H1 (cell line): ENCODE measurements around the gene CTNND2. TPM values are rescaled to one million over a fixed set of nuclear protein-coding genes. Genes with fewer than 3 reads are reported as not detected.

Experiments
- CTCF ChIA-PET: fragments of 300-600 bp; sonication (Branson Sonifier 250); formaldehyde crosslinking; loops from one replicate; lab custom pipeline; 2021; ENCODE audit not compliant: partially characterized antibody; lab: Charles Lee
- POLR2A ChIA-PET: fragments of 300-600 bp; sonication (Branson Sonifier 250); formaldehyde crosslinking; loops from one replicate; lab custom pipeline; 2021; ENCODE audit warnings: inconsistent platforms; ENCODE audit not compliant: partially characterized antibody; lab: Charles Lee
- DNase-seq, 2 experiments: peaks; one replicate each; pipeline versions ENCODE4 v3.0.0 to v3.0.0-alpha.2; 2010 to 2022; ENCODE audit warnings: low spot score in 2 of 2, low read depth in 1 of 2, mixed read lengths in 1 of 2
- FAIRE-seq: peaks from 2 replicates; lab custom pipeline; 2011; peaks lifted over from hg19 to GRCh38; lab: Jason Lieb, UNC
- H2AFZ ChIP-seq: 2 replicates; pipeline ENCODE4 v1.8.1; 2012; ENCODE audit warnings: low read length, inconsistent platforms
- H2AK5ac ChIP-seq: 2 replicates; pipeline ENCODE4 v1.6.1; 2013; ENCODE audit warnings: low read depth, low read length
- H2BK120ac ChIP-seq: replicated peaks from 2 replicates; pipeline ENCODE3; 2013; ENCODE audit warnings: low read depth, low read length, inconsistent platforms
- H2BK12ac ChIP-seq: 2 replicates; pipeline ENCODE4 v1.6.1; 2013; ENCODE audit warnings: low read depth, low read length
- H2BK15ac ChIP-seq: 2 replicates; pipeline ENCODE4 v1.6.1; 2013; ENCODE audit warnings: low read length
- H2BK20ac ChIP-seq: 2 replicates; pipeline ENCODE4 v1.6.1; 2013; ENCODE audit warnings: low read length
- H2BK5ac ChIP-seq: 2 replicates; pipeline ENCODE4 v1.6.1; 2013; ENCODE audit warnings: low read depth, low read length
- H3K14ac ChIP-seq: 2 replicates; pipeline ENCODE4 v1.6.1; 2013; ENCODE audit warnings: inconsistent platforms; ENCODE audit not compliant: insufficient read length
- H3K18ac ChIP-seq: 2 replicates; pipeline ENCODE4 v1.6.1; 2013; ENCODE audit warnings: low read length; ENCODE audit errors: extremely low read depth
- H3K23ac ChIP-seq: 2 replicates; pipeline ENCODE4 v1.6.1; 2013; ENCODE audit warnings: inconsistent platforms; ENCODE audit not compliant: insufficient read length
- H3K23me2 ChIP-seq: 2 replicates; pipeline ENCODE4 v1.6.1; 2013; ENCODE audit warnings: low read depth, low read length
- H3K27ac ChIP-seq: 2 replicates; pipeline ENCODE4 v1.6.1; 2011; ENCODE audit warnings: low read depth, low read length, inconsistent platforms
- H3K27me3 ChIP-seq, 4 experiments: replicated peaks in 1 of 4; 1 replicate in 1 of 4; 2 replicates in 3 of 4; pipeline versions ENCODE4 v1.6.1 to v1.8.1; 2011 to 2013; ENCODE audit warnings: low read length in 3 of 4, mild to moderate bottlenecking in 3 of 4, inconsistent platforms in 2 of 4, mixed read lengths in 2 of 4, moderate library complexity in 1 of 4; ENCODE audit not compliant: control insufficient read depth in 3 of 4, insufficient read depth in 3 of 4; ENCODE audit errors: extremely low read depth in 1 of 4
- H3K36me3 ChIP-seq, 4 experiments: 2 replicates each; pipeline versions ENCODE4 v1.6.1 to v1.8.1; 2011 to 2013; ENCODE audit warnings: mild to moderate bottlenecking in 4 of 4, low read length in 3 of 4, moderate library complexity in 2 of 4, control low read depth in 1 of 4, inconsistent platforms in 1 of 4; ENCODE audit not compliant: insufficient read depth in 4 of 4, control insufficient read depth in 2 of 4
- H3K4ac ChIP-seq: replicated peaks from 2 replicates; pipeline ENCODE3; 2013; ENCODE audit warnings: low read length, low read depth, mixed read lengths, inconsistent platforms; ENCODE audit not compliant: insufficient read length
- H3K4me1 ChIP-seq, 4 experiments: replicated peaks in 1 of 4; 1 replicate in 1 of 4; 2 replicates in 3 of 4; pipeline versions ENCODE4 v1.6.1 to v1.8.1; 2011 to 2013; ENCODE audit warnings: low read length in 3 of 4, inconsistent platforms in 2 of 4, mixed read lengths in 1 of 4; ENCODE audit not compliant: insufficient read depth in 4 of 4, control insufficient read depth in 3 of 4
- H3K4me2 ChIP-seq, 2 experiments: 2 replicates each; pipeline versions ENCODE4 v1.6.1 to v1.8.1; 2011 to 2013; ENCODE audit warnings: low read depth in 2 of 2, low read length in 2 of 2, control low read depth in 1 of 2, inconsistent platforms in 1 of 2, mild to moderate bottlenecking in 1 of 2; ENCODE audit not compliant: insufficient read depth in 1 of 2
- H3K4me3 ChIP-seq, 4 experiments: fragments of 200-600, 300-600 bp in 1 of 4; sonication (generic), shearing (Covaris generic), sonication (Bioruptor Twin) in 1 of 4; 2 replicates each; pipeline versions ENCODE4 v1.5.1 to v1.8.1; 2011 to 2016; ENCODE audit warnings: low read length in 4 of 4, low read depth in 3 of 4, control low read depth in 2 of 4, inconsistent platforms in 2 of 4, mild to moderate bottlenecking in 2 of 4, mixed read lengths in 1 of 4, moderate library complexity in 1 of 4; ENCODE audit not compliant: insufficient read depth in 2 of 4; ENCODE audit errors: extremely low read depth in 1 of 4
- H3K56ac ChIP-seq: replicated peaks from 2 replicates; pipeline ENCODE3; 2013; ENCODE audit warnings: low read depth, mild to moderate bottlenecking, mixed read lengths, low read length, inconsistent platforms; ENCODE audit not compliant: insufficient read length
- H3K79me1 ChIP-seq: 2 replicates; pipeline ENCODE4 v1.6.1; 2013; ENCODE audit warnings: low read depth, low read length, control low read depth
- H3K79me2 ChIP-seq, 2 experiments: 2 replicates each; pipeline versions ENCODE4 v1.6.1 to v1.8.1; 2012 to 2013; ENCODE audit warnings: low read length in 2 of 2, mild to moderate bottlenecking in 2 of 2, inconsistent platforms in 1 of 2; ENCODE audit not compliant: insufficient read depth in 2 of 2, control insufficient read depth in 1 of 2
- H3K9ac ChIP-seq, 4 experiments: replicated peaks in 1 of 4; 1 replicate in 1 of 4; 2 replicates in 3 of 4; pipeline versions ENCODE4 v1.6.1 to v1.8.1; 2011 to 2013; ENCODE audit warnings: low read depth in 3 of 4, low read length in 3 of 4, control low read depth in 2 of 4, mild to moderate bottlenecking in 2 of 4, moderate library complexity in 2 of 4, inconsistent platforms in 1 of 4; ENCODE audit errors: extremely low read depth in 1 of 4
- H3K9me3 ChIP-seq, 2 experiments: 2 replicates each; pipeline versions ENCODE4 v1.6.1 to v1.8.1; 2012 to 2013; ENCODE audit warnings: mild to moderate bottlenecking in 2 of 2, moderate library complexity in 2 of 2, control low read depth in 1 of 2, inconsistent platforms in 1 of 2, low read depth in 1 of 2, low read length in 1 of 2, mixed read lengths in 1 of 2; ENCODE audit not compliant: insufficient read depth in 2 of 2
- H4K20me1 ChIP-seq, 2 experiments: replicated peaks in 1 of 2; 2 replicates each; pipeline versions ENCODE3 to v1.8.1; 2011 to 2013; ENCODE audit warnings: inconsistent platforms in 2 of 2, low read length in 2 of 2, mild to moderate bottlenecking in 1 of 2; ENCODE audit not compliant: insufficient read depth in 2 of 2, control insufficient read depth in 1 of 2
- H4K5ac ChIP-seq: 2 replicates; pipeline ENCODE4 v1.6.1; 2013; ENCODE audit warnings: low read length, low read depth, mixed read lengths, inconsistent platforms; ENCODE audit not compliant: insufficient read length
- H4K8ac ChIP-seq: 2 replicates; pipeline ENCODE4 v1.8.0; 2013; ENCODE audit warnings: mild to moderate bottlenecking, moderate library complexity, low read length, inconsistent platforms; ENCODE audit not compliant: insufficient read depth; ENCODE audit errors: extremely low read depth
- H4K91ac ChIP-seq: replicated peaks from 2 replicates; pipeline ENCODE3; 2013; ENCODE audit warnings: low read length, mixed read lengths, inconsistent platforms; ENCODE audit not compliant: insufficient read length
- BCL11A ChIP-seq, 2 experiments: IDR thresholded peaks; one replicate each; pipeline ENCODE4 v1.6.1; 2011; ENCODE audit warnings: low read depth in 2 of 2, low read length in 2 of 2, mild to moderate bottlenecking in 2 of 2
- CBX5 ChIP-seq: fragments of 300-800, 300-1000 bp; sonication (generic); IDR thresholded peaks from 2 replicates; pipeline ENCODE4 v1.7.1; 2016; ENCODE audit warnings: antibody characterized with exemption, low read length, low read depth
- CHD1 ChIP-seq: IDR thresholded peaks from 2 replicates; pipeline ENCODE4 v1.6.1; 2012; ENCODE audit warnings: low read depth, low read length, improper control_type of control experiment
- CHD2 ChIP-seq: IDR thresholded peaks from 2 replicates; pipeline ENCODE4 v1.6.1; 2012; ENCODE audit warnings: low read length, improper control_type of control experiment
- EP300 ChIP-seq, 2 experiments: IDR thresholded peaks; 1 replicate in 1 of 2; 2 replicates in 1 of 2; pipeline ENCODE4 v1.6.1; 2011 to 2012; ENCODE audit warnings: low read depth in 2 of 2, low read length in 2 of 2, mild to moderate bottlenecking in 2 of 2, borderline replicate concordance in 1 of 2, inconsistent platforms in 1 of 2, moderate library complexity in 1 of 2
- FOSL1 ChIP-seq: IDR thresholded peaks from 2 replicates; pipeline ENCODE4 v1.6.1; 2011; ENCODE audit warnings: mild to moderate bottlenecking, low read depth, low read length, moderate library complexity; ENCODE audit not compliant: insufficient read depth
- MAFK ChIP-seq: IDR thresholded peaks from 2 replicates; pipeline ENCODE4 v1.6.1; 2012; ENCODE audit warnings: low read depth, mild to moderate bottlenecking, improper control_type of control experiment, low read length
- NANOG ChIP-seq: IDR thresholded peaks from 2 replicates; pipeline ENCODE4 v1.6.1; 2011; ENCODE audit warnings: low read length, low read depth, mild to moderate bottlenecking, inconsistent platforms; ENCODE audit not compliant: insufficient read depth, poor library complexity, severe bottlenecking
- POU5F1 ChIP-seq: IDR thresholded peaks from 2 replicates; pipeline ENCODE4 v1.6.1; 2011; ENCODE audit warnings: low read depth, mild to moderate bottlenecking, low read length, moderate library complexity
- SIX5 ChIP-seq: IDR thresholded peaks from 2 replicates; pipeline ENCODE4 v1.6.1; 2011; ENCODE audit warnings: mild to moderate bottlenecking, low read depth, low read length
- TBP ChIP-seq: IDR thresholded peaks from 2 replicates; pipeline ENCODE4 v1.6.1; 2011; ENCODE audit warnings: low read depth, low read length, improper control_type of control experiment
- TEAD4 ChIP-seq: IDR thresholded peaks from 2 replicates; pipeline ENCODE4 v1.6.1; 2012; ENCODE audit warnings: low read depth, low read length, inconsistent platforms, mixed read lengths
- WGBS, 2 experiments: shearing (Covaris generic) in 1 of 2; methylation state at CpG; one replicate each; pipeline versions ENCODE4 v1.1.6 to v1.1.7; 2013 to 2015; ENCODE audit warnings: low lambda C conversion rate in 2 of 2, mixed read lengths in 2 of 2, inconsistent platforms in 1 of 2, low coverage in 1 of 2, missing lambda C conversion rate in 1 of 2; ENCODE audit not compliant: insufficient replicate concordance in 2 of 2, insufficient coverage in 1 of 2, insufficient read length in 1 of 2; ENCODE audit errors: extremely low coverage in 1 of 2, missing lambda C conversion rate in 1 of 2; 5-methylcytosine and 5-hydroxymethylcytosine counted together
- polyA plus RNA-seq, 7 experiments: library from polyadenylated mRNA; depleted of rRNA in 3 of 7; stranded (reverse) in 5 of 7; unstranded in 2 of 7; fragments of >200 nt in 5 of 7; fragments of 200-250 nt in 2 of 7; gene quantifications; 1 replicate in 5 of 7; 2 replicates in 1 of 7; 4 replicates in 1 of 7; pipeline versions ENCODE4 v1.2.1 to v1.2.3, GENCODE V29; 2011 to 2013; ENCODE audit warnings: missing spikeins in 2 of 7, mixed read lengths in 2 of 7
- total RNA-seq: library from RNA; stranded (reverse); fragmentation: NEBNext Ultra II Directional; extraction: Animal tissue kit (Norgen Biotek cat#: 25700); gene quantifications from 2 replicates; pipeline ENCODE4 v1.2.1, GENCODE V29; 2021

CTNND2 gene
- total and polyA plus RNA-seq, 2 of the 8 experiments (the other 6 are each of a cell fraction or from before 2014, with no cell fraction given): 7.4 to 14.2 TPM

DNA sequence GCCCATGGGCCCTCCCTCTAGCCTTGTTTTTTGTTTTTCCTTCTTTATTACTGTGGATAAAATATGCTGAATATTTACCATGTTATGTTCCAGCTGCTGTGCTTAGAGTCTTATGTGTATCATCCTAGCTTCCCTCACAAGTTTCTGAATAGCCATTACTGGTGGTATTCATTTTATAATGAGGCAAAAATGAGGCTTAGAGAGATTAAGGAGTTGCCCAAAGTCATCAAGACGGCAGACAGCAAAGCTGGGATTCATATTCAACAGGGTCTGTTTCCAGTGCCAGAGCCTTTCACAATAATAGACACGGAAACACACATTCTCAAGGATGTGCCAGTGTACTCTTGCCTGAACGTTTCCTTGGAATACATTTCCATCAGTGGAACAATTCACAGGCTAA, 258.1 kb downstream of the CTNND2 start:
- Histone ChIP-seq H4K20me1 (no peaks in the 10 kb centered on the region), H4K5ac (no peak overlapping the region), H3K23me2 (no peaks in the 10 kb centered on the region), H3K14ac (no peak overlapping the region), H3K4me3 (no peak overlapping the region), H3K36me3 (no peaks in the 10 kb centered on the region), H3K23ac (no peak overlapping the region), H2AK5ac (no peak overlapping the region), H3K79me2 (no peaks in the 10 kb centered on the region), H3K18ac (no peak overlapping the region), H3K4me2 (no peak overlapping the region), H2BK20ac (no peak overlapping the region), H3K9ac (no peak overlapping the region), H3K56ac (no peak overlapping the region), H3K27ac (no peak overlapping the region), H3K9me3 (peaks cover 3 to 4% of the 10 kb centered on the region in 2 experiments; a peak in 1 of 4 replicates), H3K27me3 (no peaks in the 10 kb centered on the region), H3K4ac (no peak overlapping the region), H2BK15ac (no peak overlapping the region), H4K8ac (no peak overlapping the region), H3K4me1 (no peaks in the 10 kb centered on the region), H3K79me1 (no peaks in the 10 kb centered on the region), H2BK12ac (no peak overlapping the region), H2AFZ (no peak overlapping the region), H2BK120ac (no peak overlapping the region), H4K91ac (no peak overlapping the region), H2BK5ac (no peak overlapping the region)
- CTCF ChIA-PET: no interaction called here
- DNase-seq (no peak), FAIRE-seq (no peak)
- WGBS, 2 experiments: 89% methylated on average over 3 of the region's 3 CpGs; no CpG with 5 or more reads in 1 of the 2 experiments
- POLR2A ChIA-PET: no interaction called here
- TF ChIP-seq CHD2: no peak
- no peak for TF ChIP-seq NANOG
- TF ChIP-seq MAFK: no peak
- TF ChIP-seq TBP: no peak
- TF ChIP-seq FOSL1: no peak
- no peak for TF ChIP-seq EP300 (IDR thresholded peaks at IDR 0.05; ENCODE audit: borderline replicate concordance in 1 of 2, low read depth in 2 of 2, low read length in 2 of 2)
- TF ChIP-seq CHD1: no peak
- no peak for TF ChIP-seq CBX5
- TF ChIP-seq SIX5: no peak
- no peak for TF ChIP-seq BCL11A (IDR thresholded peaks at IDR 0.05; ENCODE audit: low read depth in 2 of 2, low read length in 2 of 2)
- no peak for TF ChIP-seq TEAD4
- TF ChIP-seq POU5F1: no peak
